ENCODE results near the gene PDP2.

PDP2 gene

DNA sequence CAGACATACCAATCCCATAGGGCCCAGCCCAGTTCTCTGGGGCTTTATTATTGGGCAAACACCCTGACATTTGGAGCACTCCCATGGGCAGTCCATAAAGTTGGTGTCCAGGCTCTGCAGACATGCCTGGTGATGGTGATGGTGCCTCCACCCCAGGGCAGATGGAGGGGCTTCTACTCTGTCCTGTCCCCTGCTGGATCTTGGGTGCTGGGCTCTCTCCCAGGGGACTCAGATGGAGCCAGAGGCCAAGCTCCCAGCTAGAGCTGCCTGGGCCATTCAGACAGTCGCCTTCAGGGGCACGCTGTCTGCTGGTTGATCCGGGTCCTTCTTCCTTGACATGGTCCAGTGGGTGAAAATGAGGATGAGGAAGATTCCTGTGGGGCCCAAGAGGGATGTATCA is 27.8 kb downstream of the PDP2 start:
- DNase-seq (ENCODE audit: extremely low spot score) = no peak
- POLR2A ChIA-PET = no interaction called here
- TF ChIP-seq, protein P1, sequence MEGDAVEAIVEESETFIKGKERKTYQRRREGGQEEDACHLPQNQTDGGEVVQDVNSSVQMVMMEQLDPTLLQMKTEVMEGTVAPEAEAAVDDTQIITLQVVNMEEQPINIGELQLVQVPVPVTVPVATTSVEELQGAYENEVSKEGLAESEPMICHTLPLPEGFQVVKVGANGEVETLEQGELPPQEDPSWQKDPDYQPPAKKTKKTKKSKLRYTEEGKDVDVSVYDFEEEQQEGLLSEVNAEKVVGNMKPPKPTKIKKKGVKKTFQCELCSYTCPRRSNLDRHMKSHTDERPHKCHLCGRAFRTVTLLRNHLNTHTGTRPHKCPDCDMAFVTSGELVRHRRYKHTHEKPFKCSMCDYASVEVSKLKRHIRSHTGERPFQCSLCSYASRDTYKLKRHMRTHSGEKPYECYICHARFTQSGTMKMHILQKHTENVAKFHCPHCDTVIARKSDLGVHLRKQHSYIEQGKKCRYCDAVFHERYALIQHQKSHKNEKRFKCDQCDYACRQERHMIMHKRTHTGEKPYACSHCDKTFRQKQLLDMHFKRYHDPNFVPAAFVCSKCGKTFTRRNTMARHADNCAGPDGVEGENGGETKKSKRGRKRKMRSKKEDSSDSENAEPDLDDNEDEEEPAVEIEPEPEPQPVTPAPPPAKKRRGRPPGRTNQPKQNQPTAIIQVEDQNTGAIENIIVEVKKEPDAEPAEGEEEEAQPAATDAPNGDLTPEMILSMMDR (IDR thresholded peaks at IDR 0.05; ENCODE audit: control extremely low read depth, extremely low read depth, low read depth, missing control alignments) = no peak
- CTCF ChIA-PET = interaction anchor here (1.5 to 5.9 kb wide), 2 partner anchors 10 to 13 kb away, joined by 3 to 33 read pairs; partner anchors contain the start of gene CDH16

DNA sequence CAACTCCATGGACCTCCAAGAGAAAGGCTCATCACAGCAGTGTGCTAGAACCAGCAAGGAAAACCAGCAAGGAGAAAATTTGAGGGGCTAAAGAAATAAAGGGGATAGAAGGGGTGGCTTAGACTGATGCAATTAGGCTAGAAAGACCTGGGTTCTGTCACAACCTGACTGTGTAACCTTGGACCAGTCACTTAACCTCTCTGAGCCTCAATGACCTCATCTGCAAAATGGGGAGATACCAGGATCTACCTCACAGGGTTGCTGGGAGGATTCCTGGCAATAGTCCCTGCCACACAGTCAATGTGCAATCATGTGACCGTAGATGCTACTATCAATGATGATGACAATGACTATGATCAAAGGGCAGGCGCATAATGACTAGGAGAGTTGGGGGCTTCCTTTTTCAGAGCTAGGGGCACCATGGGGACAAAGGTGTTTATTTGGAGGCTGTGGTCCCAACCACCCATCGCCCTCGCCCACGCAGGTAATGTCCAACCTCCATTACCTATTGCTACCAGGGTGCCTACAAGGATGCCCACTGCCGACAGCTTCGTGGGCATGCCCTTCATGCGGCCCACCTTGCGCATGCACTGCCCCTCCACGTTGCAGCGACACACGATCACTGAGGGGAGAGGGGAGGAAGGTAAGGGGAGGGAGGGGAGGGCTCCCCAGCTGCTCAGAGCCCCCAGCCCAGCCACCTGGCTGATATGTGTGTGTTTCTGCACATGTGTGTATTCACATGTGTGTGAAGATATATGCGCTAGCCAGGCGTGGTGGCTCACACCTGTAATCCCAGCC is 28.6 kb downstream of the PDP2 start:
- ChIA-PET POLR2A (no interaction called here), CTCF (interaction anchor here (1.0 to 5.9 kb wide), 8 partner anchors 8 to 40 kb away, joined by 3 to 33 read pairs (median 6); partner anchors contain the start of genes CDH16 and PDP2)

DNA sequence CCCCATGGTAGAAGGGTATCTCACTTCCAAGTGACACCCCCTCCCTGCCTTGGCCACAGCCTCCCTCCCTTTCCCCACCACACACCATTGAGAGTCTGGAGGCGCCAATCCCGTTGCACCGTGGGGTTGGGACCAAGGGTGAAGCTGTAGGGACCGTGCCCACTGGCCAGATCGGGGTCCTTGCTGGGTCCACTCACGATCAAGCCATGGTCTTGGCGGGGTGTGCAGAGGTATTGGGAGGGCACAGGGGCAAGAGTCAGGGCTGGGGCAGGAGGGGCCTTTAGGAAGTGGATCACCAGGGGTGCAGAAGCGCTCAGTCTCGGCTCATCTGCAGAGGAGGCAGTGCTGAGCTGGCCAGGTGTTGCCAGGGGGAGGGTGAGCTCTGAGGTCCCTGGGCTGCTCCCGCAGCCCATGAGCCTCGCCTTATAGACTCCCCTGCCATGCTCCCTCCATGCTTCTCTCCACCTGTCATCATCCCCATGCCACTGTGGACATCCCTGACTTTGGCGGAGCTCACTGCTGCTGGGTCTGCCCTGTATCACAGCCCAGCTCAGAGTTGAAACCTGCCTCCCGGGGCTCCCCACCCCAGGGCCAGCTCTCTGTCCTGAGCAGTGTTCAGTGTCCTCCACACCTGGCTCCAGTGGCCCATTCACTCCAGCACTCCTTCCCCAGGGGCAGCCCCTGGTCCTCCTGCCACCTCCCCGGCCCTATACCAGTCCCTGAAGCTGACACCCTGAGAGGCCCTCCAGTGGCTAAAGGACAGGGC is 30.0 kb downstream of the PDP2 start:
- ChIA-PET POLR2A (no interaction called here), CTCF (interaction anchor here (0.7 to 2.3 kb wide), 12 partner anchors 8 to 41 kb away, joined by 3 to 11 read pairs (median 4); partner anchors contain the start of genes CDH16, PDP2 and RRAD)
- TF ChIP-seq, protein P1 (IDR thresholded peaks at IDR 0.05; ENCODE audit: control extremely low read depth, extremely low read depth, low read depth, missing control alignments) = no peak
- no peak for DNase-seq (ENCODE audit: extremely low spot score)

More for the DNA sequence above, 28.6 kb downstream of the PDP2 start:
- no peak for DNase-seq (ENCODE audit: extremely low spot score)
- TF ChIP-seq, protein P1 (IDR thresholded peaks at IDR 0.05; ENCODE audit: control extremely low read depth, extremely low read depth, low read depth, missing control alignments) = no peak

DNA sequence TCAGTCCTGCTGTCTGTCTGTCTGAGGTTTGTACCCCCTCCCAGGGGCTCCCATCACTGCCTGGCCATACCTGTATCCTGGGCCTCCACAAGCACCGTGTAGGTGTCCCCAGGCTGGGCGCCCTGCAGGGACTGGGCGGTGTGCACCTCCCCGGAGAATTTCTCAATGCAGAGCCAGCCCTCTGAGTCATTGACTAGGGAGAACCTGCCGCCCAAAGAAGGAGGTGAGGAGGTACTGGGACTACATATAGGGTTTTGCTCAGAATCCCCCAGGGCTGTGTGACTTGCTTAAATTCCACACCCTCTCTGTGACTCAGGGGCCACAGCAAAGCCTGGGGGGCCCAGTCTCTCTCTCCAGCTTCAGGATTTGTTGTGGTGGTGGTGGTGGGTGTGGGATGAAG is 30.8 kb downstream of the PDP2 start:
- CTCF ChIA-PET = interaction anchor here (1.3 to 2.6 kb wide), 10 partner anchors 8 to 42 kb away, joined by 3 to 11 read pairs (median 4); partner anchors contain the start of genes CIAO2B, PDP2 and RRAD
- POLR2A ChIA-PET = interaction anchor here (0.6 kb wide), 1 partner anchor 51 kb away, joined by 5 read pairs; no protein-coding TSS in a partner anchor
- DNase-seq (ENCODE audit: extremely low spot score) = no peak
- TF ChIP-seq, protein P1 (IDR thresholded peaks at IDR 0.05; ENCODE audit: control extremely low read depth, extremely low read depth, low read depth, missing control alignments) = no peak

DNA sequence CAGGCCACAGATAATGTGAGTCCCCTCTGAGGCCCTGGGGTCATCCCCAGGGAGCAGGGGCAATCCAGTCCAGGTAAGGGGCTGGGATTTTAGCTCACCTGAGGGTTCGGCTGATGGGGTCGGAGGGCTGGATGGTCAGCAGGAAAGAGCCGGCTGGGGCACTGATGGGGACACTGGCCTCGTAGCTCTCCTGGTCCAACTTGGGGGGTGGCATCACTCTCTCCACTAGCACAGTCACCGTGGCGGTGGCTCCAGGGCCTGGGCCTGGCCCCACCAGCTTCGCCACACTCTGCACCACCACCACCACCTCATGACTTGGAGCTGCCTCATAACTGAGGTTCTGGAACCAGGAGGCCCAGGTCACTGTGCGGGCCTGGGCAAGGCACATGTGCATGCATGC is 31.5 kb downstream of the PDP2 start:
- TF ChIP-seq, protein P1 (IDR thresholded peaks at IDR 0.05; ENCODE audit: control extremely low read depth, extremely low read depth, low read depth, missing control alignments) = no peak
- no peak for DNase-seq (ENCODE audit: extremely low spot score)
- POLR2A ChIA-PET = no interaction called here
- CTCF ChIA-PET = interaction anchor here (1.3 to 2.6 kb wide), 4 partner anchors 9 to 22 kb away, joined by 3 to 6 read pairs (median 4); partner anchors contain the start of genes CIAO2B and RRAD

DNA sequence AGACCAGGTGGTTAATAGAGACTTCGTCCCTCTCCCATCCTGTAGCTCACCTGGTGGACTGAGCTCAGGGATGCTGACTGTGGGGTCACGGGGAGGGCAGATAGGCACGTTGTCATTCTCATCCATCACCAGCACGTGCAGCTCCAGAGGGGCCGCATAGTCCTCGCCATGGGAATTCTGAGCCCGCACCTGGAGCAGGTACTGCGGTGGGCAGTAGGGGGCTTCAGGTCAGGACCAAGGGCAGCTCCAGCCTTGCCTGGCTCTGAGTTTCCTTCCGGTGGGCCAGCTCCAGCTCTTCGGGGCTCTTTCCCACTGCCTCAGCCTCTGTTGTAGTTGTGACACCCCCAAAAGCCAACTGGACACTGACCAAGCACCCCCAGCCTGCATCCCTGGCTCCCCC is 32.8 kb downstream of the PDP2 start:
- POLR2A ChIA-PET = no interaction called here
- no peak for DNase-seq (ENCODE audit: extremely low spot score)
- CTCF ChIA-PET = interaction anchor here (0.9 to 2.6 kb wide), 3 partner anchors 10 to 18 kb away, joined by 3 to 6 read pairs (median 5); no protein-coding TSS in a partner anchor
- TF ChIP-seq, protein P1 (IDR thresholded peaks at IDR 0.05; ENCODE audit: control extremely low read depth, extremely low read depth, low read depth, missing control alignments) = no peak

Data from GM10248 (cell line).